ENCODE data around the gene MICALL2.
A peak's percentile ranks its signal among the peaks of the same experiment; 100 is the strongest.

Gene MICALL2

DNA sequence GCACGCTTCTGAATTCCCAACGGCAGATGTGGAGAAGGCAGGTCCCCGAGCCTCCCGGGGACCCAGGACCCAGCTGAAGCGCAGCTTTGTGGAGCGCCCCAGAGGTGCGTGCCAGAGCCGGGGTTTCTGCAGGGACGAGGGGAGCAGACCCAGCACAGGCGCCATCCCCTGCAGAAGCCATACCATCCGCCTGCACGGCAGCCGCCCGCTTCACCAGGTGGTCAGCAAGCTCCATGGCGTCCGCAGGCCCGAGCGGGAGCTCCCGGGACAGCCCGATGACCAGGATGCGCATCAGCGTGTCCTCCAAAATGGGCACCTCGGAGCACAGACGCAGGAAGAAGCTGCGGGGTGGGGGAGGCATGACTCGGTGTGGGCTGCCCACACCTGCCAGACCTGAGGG, 34.3 kb upstream of the MICALL2 start:
- DNase-seq, result no peak

DNA sequence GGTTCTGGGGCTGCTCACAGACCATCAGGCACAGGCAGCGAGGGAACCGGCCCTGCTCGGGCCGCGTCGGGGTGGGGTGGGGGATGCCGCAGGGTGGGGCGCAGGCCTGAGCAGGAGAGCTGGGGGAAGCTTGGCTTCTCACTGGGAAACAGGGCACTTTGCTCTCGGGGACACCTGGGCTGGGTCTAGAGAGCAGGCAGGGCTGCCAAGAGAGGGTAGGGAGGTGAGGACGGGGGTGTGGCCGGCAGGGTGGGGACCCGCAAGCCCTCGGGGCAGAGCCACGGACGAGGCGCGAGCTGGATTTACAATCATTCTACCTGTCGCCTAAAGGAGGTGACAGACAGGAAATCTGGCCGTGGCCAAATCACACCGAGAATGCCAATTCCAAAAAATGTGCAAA, 33.9 kb upstream of the MICALL2 start:
- no peak for DNase-seq

DNA sequence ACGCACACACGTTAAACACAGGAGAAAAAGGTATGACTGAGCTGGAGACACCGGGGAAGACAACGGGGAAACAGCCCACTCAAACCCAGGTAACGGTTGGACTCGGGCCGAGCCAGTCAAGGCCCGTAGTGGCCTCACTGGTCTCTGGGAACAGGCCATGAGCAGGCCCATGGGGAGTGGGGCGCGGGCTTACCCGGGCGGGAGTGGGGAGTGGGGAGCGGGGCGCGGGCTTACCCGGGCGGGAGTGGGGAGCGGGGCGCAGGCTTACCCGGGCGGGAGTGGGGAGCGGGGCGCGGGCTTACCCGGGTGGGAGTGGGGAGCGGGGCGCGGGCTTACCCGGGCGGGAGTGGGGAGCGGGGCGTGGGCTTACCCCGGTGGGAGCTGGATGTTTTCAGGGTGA, 33.4 kb upstream of the MICALL2 start:
- no peak for DNase-seq

DNA sequence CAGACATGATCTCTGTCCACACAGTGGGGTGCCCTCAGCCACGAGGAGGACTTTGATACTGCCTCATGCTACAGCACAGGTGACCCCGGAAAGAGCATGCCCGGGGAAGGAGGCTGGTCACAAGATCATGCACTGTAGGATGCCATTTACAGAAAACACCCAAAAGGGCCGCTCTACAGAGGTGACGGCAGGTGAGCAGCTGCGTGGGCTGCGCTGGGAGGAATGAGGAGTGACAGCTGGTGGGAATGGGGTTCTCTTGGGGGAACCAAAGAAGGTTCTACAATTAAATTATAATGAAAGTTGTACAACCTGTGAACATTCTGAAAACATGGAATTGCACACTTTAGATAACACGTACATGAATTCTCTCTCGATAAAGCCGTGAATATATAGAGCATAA, 33.0 kb upstream of the MICALL2 start:
- no peak for DNase-seq

DNA sequence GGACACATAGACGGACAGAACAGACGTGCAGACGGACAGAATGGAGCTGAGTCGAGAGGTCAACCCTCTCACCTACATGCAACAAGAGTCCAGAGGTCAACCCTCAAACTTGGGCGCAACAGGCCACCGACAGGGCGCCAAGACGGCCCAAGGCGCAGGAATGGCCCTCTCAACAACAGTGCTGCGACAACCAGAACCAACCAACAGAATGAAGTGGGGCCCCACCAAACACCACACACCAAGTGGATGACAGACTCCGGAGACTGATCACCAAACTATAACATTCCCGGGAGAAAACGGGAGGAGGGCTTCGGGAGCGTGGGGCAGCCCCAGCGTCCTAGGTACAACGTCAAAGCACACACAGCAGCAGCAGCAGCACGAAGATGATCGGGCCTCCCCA, 31.6 kb upstream of the MICALL2 start:
- DNase-seq, result no peak

DNA sequence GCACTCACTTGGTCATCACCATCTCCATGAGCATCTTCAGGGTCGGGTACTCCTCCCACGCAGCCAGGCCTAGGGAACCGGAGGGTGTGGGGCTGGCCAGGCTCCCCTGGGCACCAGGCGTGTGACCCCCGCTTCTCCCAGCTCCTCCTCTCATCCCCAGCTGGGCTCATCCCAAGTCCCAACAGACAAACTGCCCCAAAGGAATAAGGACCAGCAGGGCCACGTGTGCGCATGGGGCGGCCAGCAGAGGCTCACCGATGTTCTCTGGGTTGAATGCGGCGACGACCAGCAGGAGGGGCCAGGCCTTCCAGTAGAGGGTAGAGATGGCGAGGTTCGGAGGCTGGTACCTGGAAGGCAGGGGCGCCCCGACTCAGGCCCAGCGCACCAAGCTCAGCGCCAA, 30.1 kb upstream of the MICALL2 start:
- no peak for DNase-seq

DNA sequence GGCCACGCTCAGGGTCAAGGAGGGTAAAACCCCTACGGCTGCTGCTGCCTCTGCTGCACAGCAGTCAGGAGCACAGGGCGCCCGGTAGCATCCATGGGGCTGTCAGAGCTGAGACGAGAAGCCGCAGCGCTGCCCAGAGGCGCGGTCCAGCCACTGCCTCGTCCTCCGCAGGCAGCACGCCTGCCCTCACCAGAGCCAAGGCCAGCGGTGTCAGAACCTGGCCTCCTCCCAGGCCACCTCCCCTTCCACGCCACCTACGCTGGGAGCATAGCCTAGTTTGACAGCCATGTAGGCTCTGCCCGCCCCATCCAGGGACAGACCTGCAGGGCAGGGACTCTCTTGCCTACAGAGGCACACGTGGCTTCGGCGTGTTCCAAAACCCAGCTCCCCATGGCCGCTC, 28.7 kb upstream of the MICALL2 start:
- no peak for DNase-seq

DNA sequence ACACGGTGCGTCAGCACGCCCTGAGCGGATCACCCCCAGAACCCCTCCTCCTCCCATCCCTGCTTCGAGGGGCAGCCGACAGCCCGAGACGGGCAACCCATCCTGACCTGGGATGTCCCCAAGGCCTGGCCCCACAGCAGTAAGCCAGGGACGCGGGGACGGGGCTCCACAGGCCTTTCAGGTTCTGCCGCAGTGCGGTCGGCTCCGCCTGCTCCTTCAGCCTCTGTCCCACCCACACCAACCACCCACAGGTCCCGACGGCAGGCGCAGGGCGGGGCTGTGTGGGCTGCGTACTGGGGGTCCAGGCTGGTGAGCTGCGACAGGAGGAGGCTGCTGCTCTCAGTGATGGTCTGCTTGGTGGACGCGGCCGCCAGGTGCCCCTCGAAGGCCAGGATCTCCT, 28.2 kb upstream of the MICALL2 start:
- no peak for DNase-seq

DNA sequence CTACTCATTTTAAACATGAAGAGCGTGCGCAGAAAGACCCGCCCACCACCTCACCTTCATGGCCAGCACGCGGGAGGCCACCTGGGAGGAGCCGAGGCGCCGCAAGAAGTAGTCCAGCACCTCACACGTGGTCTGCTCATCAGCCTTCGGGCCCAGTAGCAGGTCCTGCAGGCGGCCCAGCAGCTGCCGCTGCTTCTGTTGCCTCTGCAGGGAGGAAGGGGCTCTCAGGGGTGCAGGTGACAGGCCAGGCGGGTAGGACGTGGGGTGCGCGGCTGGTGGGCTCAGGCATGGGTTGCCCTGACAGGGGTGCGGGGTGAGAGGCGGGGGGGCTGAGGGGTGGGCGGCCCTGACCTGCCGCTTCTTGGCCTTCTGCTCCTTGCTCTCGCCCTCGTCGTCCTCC, 27.3 kb upstream of the MICALL2 start:
- DNase-seq, result no peak

DNA sequence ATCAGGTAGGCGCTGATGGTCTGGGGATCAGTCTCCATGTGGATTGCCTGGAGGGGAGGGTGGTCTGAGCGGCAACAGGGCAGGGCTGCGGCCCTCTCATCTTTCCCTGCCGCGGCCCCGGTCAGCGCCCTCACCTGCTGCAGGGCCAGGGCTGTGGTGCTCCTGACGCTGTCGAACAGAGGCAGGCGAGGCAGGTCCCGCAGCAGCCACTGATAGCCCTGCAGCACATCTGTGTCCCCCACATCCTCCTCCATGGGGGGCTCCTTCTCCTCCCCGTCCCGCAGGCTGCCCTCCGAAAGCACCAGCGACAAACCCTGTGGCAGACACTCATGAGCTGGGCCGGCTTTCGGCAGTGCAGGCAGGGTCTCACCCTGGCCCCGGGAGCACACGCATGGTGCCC, 25.9 kb upstream of the MICALL2 start:
- no peak for DNase-seq

DNA sequence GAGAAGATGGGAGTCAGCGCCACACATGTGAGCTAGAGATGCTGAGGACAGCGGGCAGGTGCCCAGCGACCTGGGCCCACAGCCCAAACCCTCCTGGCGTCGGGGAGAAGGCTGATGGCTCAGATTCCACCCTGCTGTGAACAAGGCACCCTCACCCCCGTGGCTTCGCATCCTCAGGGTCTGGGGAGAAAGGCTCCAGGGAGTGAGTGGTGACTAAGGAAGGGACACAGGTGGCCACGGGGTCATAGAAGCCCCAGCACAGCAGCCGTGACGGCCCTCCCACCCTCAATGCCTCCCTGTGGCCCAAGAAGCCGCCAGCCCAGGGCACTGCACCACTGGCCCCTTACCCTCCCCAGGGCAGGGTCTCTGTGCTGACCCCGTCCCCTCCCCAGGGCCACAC, 25.3 kb upstream of the MICALL2 start:
- no peak for DNase-seq

DNA sequence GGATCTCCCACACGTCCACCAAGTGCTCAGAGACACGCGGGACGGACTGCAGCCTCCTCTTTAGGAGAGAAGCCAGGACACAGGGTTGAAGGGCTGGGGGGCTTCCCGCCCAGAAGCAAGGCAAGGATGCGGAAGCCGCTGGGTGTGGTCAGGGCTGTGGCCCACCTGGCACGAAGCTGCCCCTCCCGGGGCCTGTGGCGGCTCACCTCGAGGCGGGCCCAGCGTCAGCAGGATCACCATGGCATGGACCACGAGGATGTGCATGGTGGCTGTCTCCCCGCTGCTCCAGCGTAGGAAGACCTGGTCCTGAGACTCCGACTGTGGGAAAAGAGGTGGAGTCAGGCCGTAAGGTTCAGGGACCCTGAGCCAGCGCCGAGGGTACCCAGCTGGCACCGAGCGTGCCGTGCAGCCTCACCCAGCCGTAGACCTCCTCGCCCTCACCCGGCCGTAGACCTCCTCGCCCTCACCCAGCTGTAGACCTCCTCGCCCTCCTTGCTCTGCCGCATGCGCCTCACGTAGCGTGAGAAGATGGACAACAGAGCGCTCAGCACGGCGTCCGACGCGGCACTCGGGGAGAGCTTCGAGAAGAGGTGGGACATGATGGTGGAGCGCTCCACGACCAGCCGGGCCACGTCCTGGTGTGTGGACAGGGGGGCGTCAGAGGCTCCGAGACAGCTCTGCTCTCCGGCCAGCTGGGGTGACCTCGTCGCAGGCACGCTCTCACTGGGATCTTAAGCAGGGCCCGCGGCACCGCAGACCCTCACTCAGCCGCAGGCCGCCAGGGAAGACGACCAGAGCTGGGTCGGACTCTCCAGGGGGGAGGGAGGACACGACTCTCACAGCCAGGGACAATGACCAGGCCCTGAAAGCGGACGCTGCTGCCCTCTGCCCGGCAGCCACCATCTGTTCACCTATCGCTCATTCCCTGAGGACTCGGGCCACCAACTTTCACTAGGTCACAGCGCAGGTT, 24.6 kb upstream of the MICALL2 start:
- no peak for DNase-seq

DNA sequence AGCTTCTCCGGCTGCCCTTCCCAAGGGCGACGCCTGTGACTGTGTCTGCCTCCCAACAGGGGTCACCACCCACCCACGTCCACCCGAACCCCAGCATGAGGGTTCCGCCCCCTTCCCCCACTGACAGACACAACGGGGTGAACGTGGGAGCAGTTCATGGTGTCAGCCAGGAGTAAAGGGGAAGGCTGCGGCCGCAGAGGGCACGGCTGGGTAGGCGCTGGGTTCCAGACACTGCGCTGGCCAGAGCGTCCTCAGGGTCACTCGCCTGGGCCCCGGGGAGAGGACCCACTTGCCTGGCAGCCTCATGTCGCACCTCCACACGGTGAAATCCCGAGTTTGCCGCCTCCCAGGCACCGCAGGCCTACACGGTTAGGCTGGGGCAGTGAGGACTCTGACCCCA, 23.8 kb upstream of the MICALL2 start:
- DNase-seq, result no peak

DNA sequence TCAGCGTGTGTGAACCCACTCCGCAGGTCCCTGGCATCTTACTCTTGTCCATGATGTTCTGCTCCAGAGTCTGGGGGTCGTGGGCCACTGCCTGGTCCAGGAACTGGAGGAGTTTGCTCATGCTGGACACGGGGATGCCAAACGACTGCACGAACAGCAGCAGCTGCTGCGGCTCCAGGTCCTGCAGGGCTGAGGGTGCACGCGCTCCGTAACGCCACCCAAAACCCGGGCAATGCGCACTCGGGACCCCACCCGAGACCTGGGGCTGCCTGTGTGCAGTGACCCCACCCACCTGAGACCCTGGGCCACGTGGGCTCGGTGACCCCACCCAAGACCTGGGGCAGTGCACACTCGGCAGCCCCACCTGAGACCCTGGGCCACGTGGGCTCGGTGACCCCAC, 22.0 kb upstream of the MICALL2 start:
- DNase-seq, result no peak

DNA sequence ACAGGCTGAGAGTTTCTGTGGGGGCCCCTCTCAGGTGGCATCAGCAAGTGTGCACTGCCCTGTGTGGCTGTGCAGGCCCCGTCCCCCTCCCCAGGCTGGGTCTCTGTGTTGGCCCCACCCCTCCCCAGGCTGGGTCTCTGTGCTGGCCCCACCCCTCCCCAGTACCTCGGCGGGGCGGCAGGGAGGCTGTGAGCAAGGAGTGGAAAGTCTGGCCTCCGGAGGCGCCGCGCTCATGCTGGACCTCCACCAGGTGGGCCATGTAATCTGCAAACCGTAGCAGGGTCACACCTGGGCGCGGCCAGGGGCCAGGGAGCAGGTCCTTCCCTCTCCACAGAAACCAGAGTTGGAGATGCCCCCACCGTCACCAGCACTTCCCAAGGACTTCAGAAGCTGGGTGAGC, 21.4 kb upstream of the MICALL2 start:
- DNase-seq, result no peak

DNA sequence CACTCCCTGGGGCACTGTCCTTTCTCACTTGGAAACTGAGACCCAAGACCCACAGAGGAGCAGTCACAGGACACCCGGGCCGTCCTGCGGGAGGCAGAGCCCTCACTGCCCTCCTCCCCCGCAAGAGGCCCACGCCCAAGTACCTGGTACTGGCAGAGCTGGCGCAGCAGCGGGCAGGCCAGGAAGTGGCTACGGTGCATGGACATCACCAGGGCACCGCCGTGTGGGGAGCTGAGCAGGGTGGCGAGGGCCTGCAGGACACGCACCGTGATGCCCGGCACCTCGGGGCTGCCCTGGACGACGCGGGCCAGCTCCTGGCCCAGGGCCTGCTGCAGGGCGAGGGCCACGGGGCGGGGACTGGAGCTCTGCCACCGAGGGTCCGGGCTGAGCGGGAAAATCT, 20.0 kb upstream of the MICALL2 start:
- no peak for DNase-seq

DNA sequence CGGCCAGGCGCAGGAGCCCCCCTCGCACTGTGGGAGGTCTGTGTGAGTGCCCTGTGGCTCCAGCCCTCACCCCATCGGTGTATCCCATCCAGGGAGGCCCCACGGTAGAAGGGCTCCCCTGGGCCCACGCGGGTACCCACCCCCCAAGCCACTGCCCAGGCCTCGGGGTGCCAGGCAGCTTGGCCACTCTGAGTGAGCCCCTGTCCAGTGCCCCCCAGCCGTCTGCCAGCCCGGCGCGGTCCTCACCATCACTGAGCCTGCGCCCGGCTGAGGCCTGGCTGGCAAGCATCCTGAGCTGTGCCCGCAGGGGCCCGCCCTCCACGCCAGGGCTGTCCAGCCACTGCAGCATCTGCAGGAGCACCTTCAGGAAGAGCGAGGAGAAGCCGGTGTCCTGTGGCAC, 19.2 kb upstream of the MICALL2 start:
- DNase-seq, result no peak

DNA sequence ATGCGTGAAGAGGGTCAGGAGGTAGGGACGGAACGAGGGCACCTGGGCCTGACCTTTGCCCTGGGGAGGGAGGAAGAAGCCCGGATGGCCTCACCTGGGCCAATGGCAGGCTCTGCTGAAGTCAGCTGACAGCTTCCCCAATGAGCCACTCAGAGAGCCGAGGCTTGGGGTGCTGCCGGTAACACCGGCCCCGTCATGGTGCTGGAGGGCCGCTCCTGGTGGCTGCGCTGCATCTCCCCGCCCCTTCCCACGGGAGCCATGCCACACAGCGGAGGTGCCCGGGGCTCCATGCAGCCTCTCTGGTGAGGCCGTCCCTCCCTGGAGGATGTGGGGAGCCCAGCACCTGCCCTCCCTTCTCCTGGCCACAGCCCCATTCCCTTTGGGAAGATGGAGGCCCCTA, 17.6 kb upstream of the MICALL2 start:
- DNase-seq, result no peak

DNA sequence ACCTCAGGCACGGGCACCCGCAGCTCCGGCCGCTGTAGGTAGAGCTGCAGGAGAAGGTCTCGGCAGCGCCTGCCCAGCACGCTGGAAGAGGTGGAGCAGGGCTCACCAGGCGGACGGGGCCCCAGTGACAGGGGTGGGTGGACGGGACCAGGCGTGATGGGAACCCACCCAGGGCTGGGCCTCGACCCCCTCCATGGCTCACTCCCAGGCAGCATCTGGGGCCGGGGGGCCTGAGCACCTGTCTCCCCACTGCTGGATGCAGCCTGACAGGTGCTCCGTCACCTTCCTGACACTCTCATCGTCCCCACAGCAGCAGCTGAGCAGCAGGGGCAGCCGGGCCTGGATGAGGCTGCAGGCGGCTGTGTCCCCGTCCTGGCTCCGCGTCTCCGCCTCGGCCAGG, 16.7 kb upstream of the MICALL2 start:
- DNase-seq, result no peak

DNA sequence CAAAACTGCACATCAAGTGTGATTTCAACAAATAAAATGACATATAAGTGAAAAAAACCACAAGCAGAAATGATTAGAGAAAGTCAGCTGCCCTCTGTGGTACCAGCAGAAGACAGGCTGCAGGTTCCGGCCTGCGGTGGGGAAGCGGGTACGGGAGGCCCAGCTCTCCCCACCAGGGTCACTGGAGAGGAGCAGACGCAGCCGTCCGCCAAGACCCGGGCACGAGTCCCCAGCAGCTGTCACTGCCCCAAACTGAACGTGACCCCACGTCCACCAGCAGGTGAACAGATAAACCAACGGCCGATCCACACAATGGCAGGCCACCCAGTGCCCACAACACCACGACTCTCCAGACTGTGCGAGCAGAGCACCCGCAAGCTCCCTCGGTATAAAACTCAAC, 16.1 kb upstream of the MICALL2 start:
- no peak for DNase-seq

DNA sequence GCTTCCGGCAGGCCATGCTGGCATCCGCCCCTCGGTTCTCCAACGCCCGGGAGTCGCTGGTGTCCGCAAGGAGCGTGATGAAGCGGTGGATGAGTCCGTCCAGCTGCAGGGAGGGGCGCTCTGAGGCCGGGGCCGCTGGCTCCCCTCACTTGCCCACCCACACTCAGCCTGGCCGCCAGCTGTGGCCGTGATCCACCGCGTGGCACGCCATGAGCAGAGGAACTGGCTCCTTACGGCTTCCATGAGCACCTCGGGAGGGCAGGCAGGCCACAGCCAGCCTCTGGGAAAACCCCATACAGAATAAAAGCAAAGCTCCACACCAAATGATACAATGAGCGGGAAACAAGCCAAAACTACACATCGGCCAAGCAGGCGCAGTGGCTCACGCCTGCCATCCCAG, 15.5 kb upstream of the MICALL2 start:
- DNase-seq, result no peak

DNA sequence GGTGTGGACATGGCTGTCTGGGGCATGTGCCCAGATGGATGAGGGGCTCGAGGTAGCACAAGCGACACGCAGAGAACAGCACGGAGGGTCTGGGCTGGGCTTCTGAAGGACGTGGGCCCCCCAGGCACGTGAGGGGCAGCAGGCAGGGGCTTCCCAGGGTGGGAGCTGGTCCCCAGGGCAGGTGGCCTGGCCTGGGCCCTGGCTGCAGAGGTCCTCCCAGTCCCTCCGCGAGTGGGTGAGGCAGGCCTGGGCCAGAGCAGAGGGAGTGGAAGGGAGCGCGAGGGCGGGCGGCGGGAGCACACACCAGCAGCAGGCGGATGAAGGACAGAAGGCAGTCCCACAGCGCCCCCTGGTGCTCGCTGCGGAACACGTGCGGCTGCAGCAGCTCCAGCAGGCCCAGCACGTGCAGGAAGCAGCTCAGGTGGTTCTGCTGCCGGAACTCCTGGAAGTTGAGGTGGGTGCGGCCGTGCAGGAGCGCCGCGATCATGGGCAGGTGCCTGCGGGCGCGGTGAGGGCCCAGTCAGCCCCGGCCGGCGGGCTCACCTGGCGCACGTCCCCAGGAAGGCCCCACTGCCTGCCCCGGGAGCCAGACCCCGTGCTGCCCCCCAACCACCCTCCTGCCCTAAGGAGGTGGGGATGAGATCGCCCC, 14.7 kb upstream of the MICALL2 start:
- DNase-seq, result peak in 54 of 56 donors; percentile 8 to 90 (median 68)

DNA sequence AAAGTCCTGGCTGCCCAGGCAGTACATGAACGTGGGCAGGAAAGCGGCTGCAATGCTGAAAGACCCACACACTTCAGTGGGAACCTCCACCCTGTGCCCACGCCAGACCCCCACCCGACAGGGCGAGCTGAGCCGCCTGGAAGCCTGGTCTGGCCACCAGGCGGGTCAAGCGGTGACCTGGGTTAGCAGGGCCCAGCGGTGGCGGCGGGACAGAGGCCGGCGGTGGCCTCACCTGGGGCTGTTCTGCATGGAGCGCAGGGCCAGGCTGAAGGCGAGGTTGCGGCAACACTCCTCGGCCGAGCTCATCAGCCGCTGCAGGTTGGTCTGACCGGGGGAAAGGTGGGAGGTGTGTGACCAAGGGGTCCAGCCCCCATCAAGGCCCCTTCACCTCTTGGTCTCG, 11.6 kb upstream of the MICALL2 start:
- DNase-seq, result no peak
